Measurements from ENCODE around the gene TAS2R40.

- TF ChIP-seq CTCF (conservative IDR thresholded peaks at IDR 0.05 in 1 of 2, IDR thresholded peaks at IDR 0.05 in 1 of 2; ENCODE audit: low read depth in 1 of 2, low read length in 2 of 2) (no peak), EZH2 (IDR thresholded peaks at IDR 0.05; ENCODE audit: low read length, missing control alignments) (no peak)
Observed at GRCh38 chr7:143221737-143222136, at the start of gene TAS2R40.

Measured in fibroblast of lung (primary cell).